ENCODE results near the gene SAFB.

SAFB gene

DNA sequence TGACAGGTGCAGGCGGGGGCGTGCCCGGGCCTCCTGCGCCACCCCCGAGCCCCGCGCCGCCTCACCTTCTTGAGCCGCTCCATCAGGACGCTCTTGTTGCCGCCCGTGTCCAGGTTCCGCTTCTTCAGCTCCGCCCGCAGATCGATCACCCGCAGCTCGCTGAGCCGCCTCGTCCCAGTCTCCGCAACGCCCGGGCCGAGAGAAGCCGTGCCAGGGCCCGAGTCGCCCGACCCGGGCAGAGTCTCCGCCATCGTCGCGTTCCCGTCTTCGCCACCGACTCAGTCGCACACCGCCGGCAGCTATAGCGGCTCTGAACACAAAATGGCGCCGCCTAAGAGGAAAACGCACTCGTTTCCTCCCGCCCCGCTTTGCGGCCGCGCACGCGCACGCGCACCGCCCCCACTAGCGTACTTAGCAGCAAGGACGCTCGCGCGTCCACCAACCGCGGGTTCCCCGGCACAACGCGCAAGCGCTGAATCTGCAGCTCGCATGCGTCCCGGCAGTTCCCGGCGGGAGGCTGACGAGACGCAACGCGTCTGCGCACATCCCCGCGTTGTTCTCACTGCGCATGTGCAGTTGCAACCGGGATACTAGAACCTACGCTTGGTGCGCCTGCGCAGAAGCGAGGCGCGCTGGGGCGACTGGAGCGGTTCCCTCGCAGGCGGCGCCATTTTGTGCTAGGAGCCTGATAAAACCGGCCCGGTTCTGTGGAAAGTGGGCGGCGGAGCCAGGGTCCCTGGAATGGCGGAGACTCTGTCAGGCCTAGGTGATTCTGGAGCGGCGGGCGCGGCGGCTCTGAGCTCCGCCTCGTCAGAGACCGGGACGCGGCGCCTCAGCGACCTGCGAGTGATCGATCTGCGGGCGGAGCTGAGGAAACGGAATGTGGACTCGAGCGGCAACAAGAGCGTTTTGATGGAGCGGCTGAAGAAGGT, at the start of gene SAFB, which contains the start of gene SAFB2:
Gene SAFB, plus strand, starts transcription at position 619 of the 932 bp plus-strand sequence. Its CDS starts 123 bp downstream, at position 742.
Gene SAFB2, minus strand, starts transcription at position 312 of the 932 bp plus-strand sequence. Its CDS starts 61 bp downstream, at position 251.
- DNase-seq (ENCODE audit: low spot score), result peak; percentile 99
- TF ChIP-seq, protein P1, sequence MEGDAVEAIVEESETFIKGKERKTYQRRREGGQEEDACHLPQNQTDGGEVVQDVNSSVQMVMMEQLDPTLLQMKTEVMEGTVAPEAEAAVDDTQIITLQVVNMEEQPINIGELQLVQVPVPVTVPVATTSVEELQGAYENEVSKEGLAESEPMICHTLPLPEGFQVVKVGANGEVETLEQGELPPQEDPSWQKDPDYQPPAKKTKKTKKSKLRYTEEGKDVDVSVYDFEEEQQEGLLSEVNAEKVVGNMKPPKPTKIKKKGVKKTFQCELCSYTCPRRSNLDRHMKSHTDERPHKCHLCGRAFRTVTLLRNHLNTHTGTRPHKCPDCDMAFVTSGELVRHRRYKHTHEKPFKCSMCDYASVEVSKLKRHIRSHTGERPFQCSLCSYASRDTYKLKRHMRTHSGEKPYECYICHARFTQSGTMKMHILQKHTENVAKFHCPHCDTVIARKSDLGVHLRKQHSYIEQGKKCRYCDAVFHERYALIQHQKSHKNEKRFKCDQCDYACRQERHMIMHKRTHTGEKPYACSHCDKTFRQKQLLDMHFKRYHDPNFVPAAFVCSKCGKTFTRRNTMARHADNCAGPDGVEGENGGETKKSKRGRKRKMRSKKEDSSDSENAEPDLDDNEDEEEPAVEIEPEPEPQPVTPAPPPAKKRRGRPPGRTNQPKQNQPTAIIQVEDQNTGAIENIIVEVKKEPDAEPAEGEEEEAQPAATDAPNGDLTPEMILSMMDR (IDR thresholded peaks at IDR 0.05; ENCODE audit: borderline replicate concordance, control extremely low read depth, extremely low read depth, insufficient read depth, missing control alignments), result no peak
- in situ Hi-C loops (cut with MboI; ENCODE audit: low sequenced_read_pairs, unreplicated experiment), result no loop called here

DNA sequence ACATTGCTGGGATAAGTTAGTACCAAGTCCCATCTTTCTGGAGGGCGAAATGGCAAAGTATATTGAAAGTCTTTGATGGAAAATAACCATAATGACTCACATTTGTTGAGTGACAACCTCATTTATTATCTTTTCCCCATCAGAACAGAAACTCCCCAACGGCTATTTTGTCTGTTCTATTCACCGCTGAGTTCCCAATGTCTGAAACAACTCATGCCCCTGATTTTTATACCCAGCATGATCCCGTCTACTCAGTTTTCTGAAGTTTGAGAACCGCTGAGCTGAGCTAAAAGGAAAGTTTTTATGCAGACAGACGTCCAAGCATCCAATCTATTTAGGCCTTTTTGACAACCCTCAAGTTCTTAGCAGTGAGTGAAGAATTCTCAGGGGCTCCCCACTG, 47.3 kb upstream of the SAFB start:
- no peak for DNase-seq (ENCODE audit: low spot score)
- in situ Hi-C loops (cut with MboI; ENCODE audit: low sequenced_read_pairs, unreplicated experiment), result no loop called here
- TF ChIP-seq, protein P1 (IDR thresholded peaks at IDR 0.05; ENCODE audit: borderline replicate concordance, control extremely low read depth, extremely low read depth, insufficient read depth, missing control alignments), result no peak

DNA sequence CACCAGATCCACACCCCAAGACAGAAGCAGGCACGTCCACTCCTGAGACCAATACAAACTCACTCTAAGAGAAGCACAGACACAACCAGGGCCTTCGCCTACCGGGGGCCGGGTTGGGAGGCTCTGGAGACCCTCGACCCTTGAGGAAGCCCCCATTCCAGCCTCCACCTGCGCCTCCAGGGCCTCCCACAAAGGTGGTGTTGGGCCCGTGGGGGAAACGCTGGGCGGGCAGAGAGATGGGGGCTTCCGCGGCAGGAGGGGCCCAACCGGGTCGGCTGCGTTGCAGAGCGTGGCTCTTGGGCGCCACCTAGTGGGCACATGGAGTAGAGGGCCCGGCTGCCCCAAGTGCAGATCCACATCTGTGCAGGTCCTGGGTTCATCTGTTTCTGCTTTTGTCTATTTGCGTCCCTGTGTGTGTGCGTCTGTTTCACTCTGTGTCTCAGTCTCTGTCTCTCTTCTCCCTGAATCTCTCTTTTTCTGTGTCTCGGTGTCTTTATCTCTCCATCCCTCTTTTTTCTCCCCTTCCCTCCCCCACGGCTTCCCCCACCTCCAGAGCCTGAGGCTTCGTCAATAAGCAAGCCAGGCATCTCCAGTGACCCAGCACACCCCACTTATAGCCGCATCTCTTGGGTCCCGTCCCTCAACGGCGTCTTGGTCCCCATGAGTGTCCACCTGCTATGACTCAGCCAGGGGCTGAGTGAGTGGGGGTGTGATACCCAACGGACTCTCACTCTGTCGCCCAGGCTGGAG, 44.6 kb upstream of the SAFB start:
- peak; percentile 93 for DNase-seq (ENCODE audit: low spot score)
- in situ Hi-C loops (cut with MboI; ENCODE audit: low sequenced_read_pairs, unreplicated experiment), result no loop called here
- TF ChIP-seq, protein P1 (IDR thresholded peaks at IDR 0.05; ENCODE audit: borderline replicate concordance, control extremely low read depth, extremely low read depth, insufficient read depth, missing control alignments), result peak; percentile 94

DNA sequence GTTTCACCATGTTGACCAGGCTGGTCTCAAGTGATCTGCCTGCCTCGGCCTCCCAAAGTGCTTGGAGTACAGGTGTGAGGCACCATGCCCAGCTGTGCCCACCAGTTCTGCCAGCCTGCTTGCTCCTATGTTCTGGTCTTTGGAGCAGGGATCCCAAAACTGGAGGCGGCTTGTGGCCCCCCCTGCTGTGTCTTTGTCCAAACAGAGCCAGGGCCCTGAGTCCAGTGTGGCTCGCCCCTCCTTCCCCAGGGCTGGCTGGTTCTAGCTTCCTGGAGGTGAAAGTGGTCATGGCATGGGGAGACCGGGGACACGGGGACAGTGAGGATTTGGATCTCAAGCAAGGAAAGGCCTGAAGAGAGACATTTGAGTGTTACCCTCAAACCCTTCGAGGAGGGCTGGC, 43.6 kb upstream of the SAFB start:
- DNase-seq (ENCODE audit: low spot score), result no peak
- in situ Hi-C loops (cut with MboI; ENCODE audit: low sequenced_read_pairs, unreplicated experiment), result no loop called here
- TF ChIP-seq, protein P1 (IDR thresholded peaks at IDR 0.05; ENCODE audit: borderline replicate concordance, control extremely low read depth, extremely low read depth, insufficient read depth, missing control alignments), result no peak

DNA sequence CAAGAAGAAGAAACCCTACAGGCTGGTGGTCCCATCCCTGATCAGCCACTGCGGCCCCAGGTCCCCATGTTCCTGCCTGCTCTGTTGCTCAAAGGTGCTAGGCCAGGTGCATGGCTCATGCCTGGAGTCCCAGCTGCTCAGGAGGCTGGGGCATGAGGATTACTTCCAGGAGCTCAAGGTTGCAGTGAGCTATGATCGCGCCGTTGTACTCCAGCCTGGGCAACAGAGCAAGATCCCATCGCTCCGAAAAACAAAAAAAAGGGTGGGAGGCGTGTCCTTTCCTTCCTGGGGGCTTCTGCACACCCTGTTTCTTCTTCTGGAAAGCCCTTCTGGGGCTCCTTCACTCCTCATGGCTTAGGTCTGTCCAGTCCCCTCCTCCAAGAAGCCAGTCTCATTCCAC, 43.2 kb upstream of the SAFB start:
- TF ChIP-seq, protein P1 (IDR thresholded peaks at IDR 0.05; ENCODE audit: borderline replicate concordance, control extremely low read depth, extremely low read depth, insufficient read depth, missing control alignments), result no peak
- in situ Hi-C loops (cut with MboI; ENCODE audit: low sequenced_read_pairs, unreplicated experiment), result no loop called here
- no peak for DNase-seq (ENCODE audit: low spot score)

DNA sequence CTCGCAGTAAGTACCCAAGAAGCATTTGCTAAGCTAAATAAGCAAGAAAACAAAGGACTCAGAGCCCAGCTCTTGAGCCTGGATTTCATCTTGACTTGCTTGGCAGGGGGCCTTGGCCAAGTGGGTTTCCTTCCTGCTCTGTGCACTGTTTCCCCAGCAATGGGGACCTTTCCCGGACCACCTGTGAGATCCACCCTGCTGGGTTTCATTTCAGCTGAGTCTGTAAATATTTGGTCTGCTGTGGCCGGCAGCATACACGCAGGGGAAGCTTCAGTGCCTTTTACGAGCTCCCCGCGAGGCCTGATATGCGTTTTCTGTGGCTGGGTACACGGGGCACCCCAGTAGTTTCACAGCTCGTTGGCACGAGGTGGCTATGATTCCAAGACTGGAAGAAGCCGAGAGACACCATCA, 42.7 kb upstream of the SAFB start:
- DNase-seq (ENCODE audit: low spot score), result no peak
- in situ Hi-C loops (cut with MboI; ENCODE audit: low sequenced_read_pairs, unreplicated experiment), result no loop called here

More for the DNA sequence above, 42.7 kb upstream of the SAFB start:
- TF ChIP-seq, protein P1 (IDR thresholded peaks at IDR 0.05; ENCODE audit: borderline replicate concordance, control extremely low read depth, extremely low read depth, insufficient read depth, missing control alignments), result no peak
